Smooth muscle cell (in vitro differentiated cells): ENCODE results near the gene SLC22A6. TPM values are rescaled to one million over a fixed set of nuclear protein-coding genes. Genes with fewer than 3 reads are reported as not detected.

ENCODE experiments used
- DNase-seq: peaks from one replicate; lab custom pipeline; 2025; ENCODE audit not compliant: unreplicated experiment; lab: John Stamatoyannopoulos, UW
- H2AFZ ChIP-seq: fragments of 200-600 bp; sonication (generic); 2 replicates; pipeline ENCODE4 v1.6.0; 2016; ENCODE audit warnings: antibody characterized with exemption, low read depth, mild to moderate bottlenecking
- H3F3A ChIP-seq: fragments of 200-600 bp; sonication (generic); 2 replicates; pipeline ENCODE4 v1.6.0; 2017; ENCODE audit warnings: antibody characterized with exemption, low read depth
- H3K27ac ChIP-seq: fragments of 200-600 bp; sonication (generic); 2 replicates; pipeline ENCODE4 v1.5.1; 2016; ENCODE audit warnings: low read depth, mild to moderate bottlenecking
- H3K27me3 ChIP-seq: fragments of 200-600 bp; sonication (generic); 2 replicates; pipeline ENCODE4 v1.6.1; 2016; ENCODE audit warnings: low read depth, mild to moderate bottlenecking
- H3K36me3 ChIP-seq: fragments of 200-600 bp; sonication (generic); 2 replicates; pipeline ENCODE4 v1.5.1; 2016; ENCODE audit warnings: low read depth
- H3K4me1 ChIP-seq: fragments of 200-600 bp; sonication (generic); 2 replicates; pipeline ENCODE4 v1.5.1; 2016; ENCODE audit warnings: low read depth
- H3K4me2 ChIP-seq: fragments of 200-600 bp; sonication (generic); 2 replicates; pipeline ENCODE4 v1.6.0; 2016; ENCODE audit warnings: mild to moderate bottlenecking
- H3K4me3 ChIP-seq: fragments of 200-600 bp; sonication (generic); 2 replicates; pipeline ENCODE4 v1.5.1; 2016; ENCODE audit warnings: mild to moderate bottlenecking
- H3K79me2 ChIP-seq: fragments of 200-600 bp; sonication (generic); 2 replicates; pipeline ENCODE4 v1.6.0; 2016; ENCODE audit warnings: low read depth, mild to moderate bottlenecking
- H3K9ac ChIP-seq: fragments of 200-600 bp; sonication (generic); 2 replicates; pipeline ENCODE4 v1.6.0; 2016; ENCODE audit warnings: low read depth
- H3K9me3 ChIP-seq: fragments of 200-600 bp; sonication (generic); replicated peaks from 2 replicates; pipeline ENCODE4 v1.5.1; 2016; ENCODE audit warnings: low read depth
- H4K20me1 ChIP-seq: fragments of 200-600 bp; sonication (generic); 2 replicates; pipeline ENCODE4 v1.6.0; 2016; ENCODE audit warnings: low read depth
- WGBS: methylation state at CpG from one replicate; pipeline ENCODE4 v1.1.7; 2016; ENCODE audit warnings: low lambda C conversion rate; 5-methylcytosine and 5-hydroxymethylcytosine counted together
- polyA plus RNA-seq: library from polyadenylated mRNA; unstranded; fragments of >200 nt; fragmentation: Nextera tagmentation; extraction: Ambion mirVana; gene quantifications from 2 replicates; pipeline ENCODE4 v1.2.1, GENCODE V29; 2016
- total RNA-seq: library from RNA; depleted of rRNA; stranded (reverse); fragments of >200 nt; gene quantifications from 2 replicates; pipeline ENCODE4 v1.2.3, GENCODE V29; 2014
- TF ChIP-seq, protein P1 (sequence below): fragments of 200-600 bp; sonication (generic); IDR thresholded peaks from 2 replicates; pipeline ENCODE4 v1.5.1; 2017; ENCODE audit warnings: borderline replicate concordance, mild to moderate bottlenecking, antibody characterized with exemption; ENCODE audit not compliant: insufficient read depth, poor library complexity, severe bottlenecking

SLC22A6 gene
- total and polyA plus RNA-seq, 2 experiments from 2014 or later, result not detected

- Histone ChIP-seq H3F3A (no peaks in the 10 kb centered on the region), H3K27me3 (no peaks in the 10 kb centered on the region), H3K4me2 (no peak overlapping the region), H3K27ac (no peak overlapping the region), H3K4me1 (no peaks in the 10 kb centered on the region), H4K20me1 (no peaks in the 10 kb centered on the region), H2AFZ (no peak overlapping the region), H3K9ac (no peak overlapping the region), H3K79me2 (no peaks in the 10 kb centered on the region), H3K36me3 (no peaks in the 10 kb centered on the region), H3K4me3 (no peak overlapping the region), H3K9me3 (no peaks in the 10 kb centered on the region)
- WGBS, result 89% methylated on average over 11 of the region's 11 CpGs
- DNase-seq, result no peak
- TF ChIP-seq, protein P1, sequence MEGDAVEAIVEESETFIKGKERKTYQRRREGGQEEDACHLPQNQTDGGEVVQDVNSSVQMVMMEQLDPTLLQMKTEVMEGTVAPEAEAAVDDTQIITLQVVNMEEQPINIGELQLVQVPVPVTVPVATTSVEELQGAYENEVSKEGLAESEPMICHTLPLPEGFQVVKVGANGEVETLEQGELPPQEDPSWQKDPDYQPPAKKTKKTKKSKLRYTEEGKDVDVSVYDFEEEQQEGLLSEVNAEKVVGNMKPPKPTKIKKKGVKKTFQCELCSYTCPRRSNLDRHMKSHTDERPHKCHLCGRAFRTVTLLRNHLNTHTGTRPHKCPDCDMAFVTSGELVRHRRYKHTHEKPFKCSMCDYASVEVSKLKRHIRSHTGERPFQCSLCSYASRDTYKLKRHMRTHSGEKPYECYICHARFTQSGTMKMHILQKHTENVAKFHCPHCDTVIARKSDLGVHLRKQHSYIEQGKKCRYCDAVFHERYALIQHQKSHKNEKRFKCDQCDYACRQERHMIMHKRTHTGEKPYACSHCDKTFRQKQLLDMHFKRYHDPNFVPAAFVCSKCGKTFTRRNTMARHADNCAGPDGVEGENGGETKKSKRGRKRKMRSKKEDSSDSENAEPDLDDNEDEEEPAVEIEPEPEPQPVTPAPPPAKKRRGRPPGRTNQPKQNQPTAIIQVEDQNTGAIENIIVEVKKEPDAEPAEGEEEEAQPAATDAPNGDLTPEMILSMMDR, result no peak
Observed at GRCh38 chr11:63023222-63023814, 38.6 kb upstream of the SLC22A6 start.

GRCh38 chr11:63022441-63022840, 37.7 kb upstream of the SLC22A6 start:
- TF ChIP-seq, protein P1, result no peak
- Histone ChIP-seq H3K9me3 (no peaks in the 10 kb centered on the region), H3K36me3 (no peaks in the 10 kb centered on the region), H4K20me1 (no peaks in the 10 kb centered on the region), H3K27ac (no peak overlapping the region), H3K4me2 (no peak overlapping the region), H3K9ac (no peak overlapping the region), H3K4me1 (no peaks in the 10 kb centered on the region), H3F3A (no peaks in the 10 kb centered on the region), H3K4me3 (no peak overlapping the region), H3K27me3 (no peaks in the 10 kb centered on the region), H3K79me2 (no peaks in the 10 kb centered on the region), H2AFZ (no peak overlapping the region)
- no peak for DNase-seq
- WGBS, result 51% methylated on average over 6 of the region's 6 CpGs

GRCh38 chr11:63020671-63021291, 36.0 kb upstream of the SLC22A6 start:
- no peaks in the 10 kb centered on the region for H3K9me3 ChIP-seq
- no peaks in the 10 kb centered on the region for H3F3A ChIP-seq
- H3K9ac ChIP-seq, result no peak overlapping the region
- H4K20me1 ChIP-seq, result no peaks in the 10 kb centered on the region
- H3K27me3 ChIP-seq, result no peaks in the 10 kb centered on the region
- H3K4me3 ChIP-seq, result no peak overlapping the region
- H3K4me1 ChIP-seq, result peaks cover 8% of the 10 kb centered on the region
- H3K4me2 ChIP-seq, result no peak overlapping the region
- no peak overlapping the region for H2AFZ ChIP-seq
- no peak overlapping the region for H3K27ac ChIP-seq
- no peaks in the 10 kb centered on the region for H3K36me3 ChIP-seq
- no peaks in the 10 kb centered on the region for H3K79me2 ChIP-seq
- no peak for DNase-seq
- WGBS, result 43% methylated on average over 23 of the region's 24 CpGs
- TF ChIP-seq, protein P1, result peak; percentile 51

- WGBS, result 57% methylated on average over 5 of the region's 5 CpGs
- TF ChIP-seq, protein P1, result no peak
- Histone ChIP-seq H3K9ac (no peak overlapping the region), H4K20me1 (no peaks in the 10 kb centered on the region), H3K4me1 (peaks cover 12% of the 10 kb centered on the region), H3K27me3 (no peaks in the 10 kb centered on the region), H3F3A (no peaks in the 10 kb centered on the region), H3K9me3 (no peaks in the 10 kb centered on the region), H3K36me3 (no peaks in the 10 kb centered on the region), H3K27ac (no peak overlapping the region), H3K4me3 (no peak overlapping the region), H3K79me2 (no peaks in the 10 kb centered on the region), H2AFZ (no peak overlapping the region), H3K4me2 (no peak overlapping the region)
- DNase-seq, result no peak
Observed at GRCh38 chr11:63019506-63019905, 34.7 kb upstream of the SLC22A6 start.
